ENCODE measurements around the gene PCBP4.

PCBP4 gene

DNA sequence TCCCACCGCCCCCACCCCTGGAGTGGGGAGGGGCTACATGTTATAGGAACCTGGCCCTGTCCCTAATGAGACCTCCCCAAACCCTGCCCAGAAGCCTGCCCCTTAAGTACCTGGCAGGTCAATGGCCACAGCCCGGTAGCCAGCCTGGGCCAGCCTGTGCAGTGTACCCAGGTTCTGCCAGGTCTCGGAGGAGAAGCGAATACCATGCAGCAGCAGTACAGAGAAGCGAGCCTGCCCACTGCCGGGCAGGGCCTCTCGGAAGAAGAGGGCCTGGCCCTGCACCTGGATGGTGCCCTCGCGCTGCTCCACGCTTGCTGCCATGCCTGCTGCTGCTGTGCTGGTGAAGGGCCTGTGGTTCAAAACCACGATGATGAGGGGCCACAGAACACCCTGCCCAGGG, 4.1 kb upstream of the PCBP4 start:
- no peak for DNase-seq

- peak in 1 of 14 donors; percentile 74 for DNase-seq
These were observed 3.5 kb upstream of the PCBP4 start for GRCh38 chr3:51970606-51971300.

DNA sequence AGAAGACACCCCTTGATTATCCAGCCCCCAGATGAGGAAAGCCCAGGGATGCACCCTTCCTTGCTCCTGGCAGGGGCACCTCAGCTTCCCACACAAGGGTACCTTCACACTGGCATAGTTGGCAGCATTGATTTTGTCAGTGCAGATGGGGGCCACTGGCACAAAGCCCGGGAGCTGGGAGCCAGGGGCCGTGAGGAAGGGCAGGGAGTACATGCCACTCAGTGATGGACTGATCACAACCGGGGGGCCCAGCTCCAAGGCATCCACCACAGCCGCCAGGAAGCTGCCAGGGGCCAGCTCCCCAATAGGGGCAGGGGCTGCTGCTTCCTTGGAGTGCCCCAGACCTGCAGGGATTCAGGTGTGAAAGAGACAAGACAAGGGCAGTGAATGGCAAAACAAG, 2.6 kb upstream of the PCBP4 start:
- no peak for DNase-seq

GRCh38 chr3:51968883-51969678, 1.8 kb upstream of the PCBP4 start:
- DNase-seq = peak in 1 of 14 donors; percentile 30

- peak in 4 of 14 donors; percentile 11 to 80 (median 44) for DNase-seq
These were observed 1.0 kb upstream of the PCBP4 start for GRCh38 chr3:51968170-51968775.

- peak in 4 of 14 donors; percentile 57 to 66 (median 62) for DNase-seq
These were observed 301 bp downstream of the PCBP4 start for GRCh38 chr3:51966922-51967383.

DNA sequence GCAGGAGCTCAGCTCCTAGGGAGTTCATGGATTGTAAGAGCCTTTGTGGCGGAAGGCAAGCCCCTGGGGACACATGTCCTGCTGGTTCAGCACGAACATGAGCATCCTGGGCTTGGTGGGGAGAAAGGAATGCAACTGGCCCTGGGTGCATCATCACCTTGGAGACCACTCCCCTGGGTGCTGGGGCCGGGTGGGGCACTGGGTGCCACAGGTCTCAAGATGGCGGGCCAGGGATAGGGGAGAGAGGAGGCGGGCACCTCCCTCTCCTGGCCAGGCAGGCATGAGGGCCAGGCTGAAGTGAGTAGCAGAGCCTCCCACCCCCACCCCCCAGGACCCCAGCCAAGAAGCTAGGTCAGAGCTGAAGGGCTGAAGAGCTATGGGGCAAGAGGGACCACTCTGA, 768 bp downstream of the PCBP4 start:
- peak in 5 of 14 donors; percentile 65 to 75 (median 67) for DNase-seq

GRCh38 chr3:51966016-51966415, 1.2 kb downstream of the PCBP4 start:
- DNase-seq = peak in 11 of 14 donors; percentile 52 to 84 (median 67)

DNA sequence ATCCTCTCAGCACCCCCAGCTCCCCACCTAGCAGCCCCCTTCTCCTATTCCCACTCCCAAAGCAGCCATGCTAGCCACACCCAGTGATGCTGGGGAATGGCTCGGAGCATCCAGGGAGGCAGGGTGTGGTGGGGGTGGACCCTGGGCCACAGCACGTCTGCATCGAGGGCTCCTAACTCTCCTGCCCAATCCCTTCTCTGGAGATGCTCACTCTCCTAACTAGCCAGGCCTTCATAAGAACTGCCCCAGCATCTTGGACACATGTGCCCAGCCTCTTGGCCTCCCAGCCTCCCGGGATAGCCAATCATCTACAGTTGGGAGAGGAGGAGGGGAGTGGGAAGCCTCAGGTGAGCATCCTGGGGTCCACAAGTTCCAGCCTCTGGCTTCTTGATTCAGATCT, 2.7 kb downstream of the PCBP4 start:
- DNase-seq = no peak

DNA sequence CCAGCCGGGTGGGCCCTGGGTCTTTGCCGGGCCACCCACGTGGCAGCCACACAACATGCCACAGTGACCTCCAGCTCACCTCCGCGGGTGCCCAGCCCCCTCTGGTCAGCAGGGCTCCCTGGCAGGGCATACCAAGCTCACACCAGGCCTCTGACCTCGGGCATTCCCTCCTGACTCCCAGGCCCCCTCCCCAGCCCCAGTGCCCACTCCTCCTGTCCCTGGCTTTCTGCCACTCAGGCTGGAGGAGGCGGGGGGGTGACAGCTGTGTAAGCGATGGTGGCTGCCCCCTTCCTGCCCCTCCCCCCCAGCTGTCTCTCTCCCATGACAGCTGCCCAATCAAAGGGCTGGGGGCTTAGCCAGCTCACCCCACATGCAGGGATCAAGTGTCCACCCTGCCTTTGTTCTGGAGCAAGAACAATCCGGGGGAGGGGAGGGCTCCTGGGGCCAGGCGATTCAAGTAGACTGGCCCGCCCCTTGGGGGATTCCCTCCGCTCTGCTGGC, 3.3 kb downstream of the PCBP4 start:
- DNase-seq = peak in 6 of 14 donors; percentile 15 to 71 (median 26)

GRCh38 chr3:51962854-51963530, 4.3 kb downstream of the PCBP4 start:
- peak in 2 of 14 donors; percentile 35 to 36 for DNase-seq

GRCh38 chr3:51961602-51962569, 5.4 kb downstream of the PCBP4 start:
- peak in 1 of 14 donors; percentile 38 for DNase-seq

GRCh38 chr3:51961011-51961410, 6.2 kb downstream of the PCBP4 start:
- no peak for DNase-seq

GRCh38 chr3:51960386-51960785, 6.9 kb downstream of the PCBP4 start:
- no peak for DNase-seq

GRCh38 chr3:51959651-51960050, 7.6 kb downstream of the PCBP4 start:
- DNase-seq = no peak

- DNase-seq = no peak
These were observed 8.4 kb downstream of the PCBP4 start for GRCh38 chr3:51958603-51959521.

GRCh38 chr3:51957520-51958205, 9.6 kb downstream of the PCBP4 start:
- no peak for DNase-seq

DNA sequence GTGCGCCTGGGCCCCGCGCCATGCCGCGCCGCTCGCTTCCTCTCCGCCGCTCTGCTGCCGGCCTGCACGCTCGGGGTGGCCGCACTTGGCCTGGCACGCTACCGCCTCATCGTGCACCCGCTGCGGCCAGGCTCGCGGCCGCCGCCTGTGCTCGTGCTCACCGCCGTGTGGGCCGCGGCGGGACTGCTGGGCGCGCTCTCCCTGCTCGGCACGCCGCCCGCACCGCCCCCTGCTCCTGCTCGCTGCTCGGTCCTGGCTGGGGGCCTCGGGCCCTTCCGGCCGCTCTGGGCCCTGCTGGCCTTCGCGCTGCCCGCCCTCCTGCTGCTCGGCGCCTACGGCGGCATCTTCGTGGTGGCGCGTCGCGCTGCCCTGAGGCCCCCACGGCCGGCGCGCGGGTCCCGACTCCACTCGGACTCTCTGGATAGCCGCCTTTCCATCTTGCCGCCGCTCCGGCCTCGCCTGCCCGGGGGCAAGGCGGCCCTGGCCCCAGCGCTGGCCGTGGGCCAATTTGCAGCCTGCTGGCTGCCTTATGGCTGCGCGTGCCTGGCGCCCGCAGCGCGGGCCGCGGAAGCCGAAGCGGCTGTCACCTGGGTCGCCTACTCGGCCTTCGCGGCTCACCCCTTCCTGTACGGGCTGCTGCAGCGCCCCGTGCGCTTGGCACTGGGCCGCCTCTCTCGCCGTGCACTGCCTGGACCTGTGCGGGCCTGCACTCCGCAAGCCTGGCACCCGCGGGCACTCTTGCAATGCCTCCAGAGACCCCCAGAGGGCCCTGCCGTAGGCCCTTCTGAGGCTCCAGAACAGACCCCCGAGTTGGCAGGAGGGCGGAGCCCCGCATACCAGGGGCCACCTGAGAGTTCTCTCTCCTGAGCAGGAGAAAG, 11.1 kb downstream of the PCBP4 start:
- DNase-seq = peak in 11 of 14 donors; percentile 29 to 82 (median 73)
